ENCODE results near the gene MB21D2. TPM values are rescaled to one million over a fixed set of nuclear protein-coding genes. Genes with fewer than 3 reads are reported as not detected.

The MB21D2 gene
- total and polyA plus RNA-seq, 3 experiments from 2014 or later = 0.17 to 1.1 (median 1.1) TPM

- Histone ChIP-seq H3K27ac (ENCODE audit: low read depth, low read length) (no peak overlapping the region), H3K9me3 (ENCODE audit: low read length) (no peaks in the 10 kb centered on the region), H3K36me3 (ENCODE audit: insufficient read depth, low read length) (no peaks in the 10 kb centered on the region), H3K27me3 (ENCODE audit: insufficient read depth, low read length, poor library complexity, severe bottlenecking) (no peaks in the 10 kb centered on the region), H3K4me1 (ENCODE audit: insufficient read depth, low read length) (no peaks in the 10 kb centered on the region), H3K4me3 (ENCODE audit: low read length) (no peak overlapping the region)
- H3K4me1 Mint-ChIP-seq = peaks cover 0 to 4% (median 0%) of the 10 kb centered on the region in 3 donors
- no peaks in the 10 kb centered on the region for H3K36me3 Mint-ChIP-seq
- no peak for DNase-seq
- H3K27me3 Mint-ChIP-seq = peaks cover 6 to 7% of the 10 kb centered on the region in 2 donors
- ChIA-PET POLR2A (no interaction called here), CTCF (no interaction called here)
- H3K9me3 Mint-ChIP-seq = peaks cover 0 to 6% (median 1%) of the 10 kb centered on the region in 5 donors
- no peak overlapping the region for H3K27ac Mint-ChIP-seq
- H3K4me3 Mint-ChIP-seq = no peak overlapping the region
Observed at GRCh38 chr3:192906940-192907339, 10.7 kb downstream of the MB21D2 start.

- H3K4me3 Mint-ChIP-seq = peak overlapping the region in 1 of 7 donors; percentile 15
- H3K27ac ChIP-seq (ENCODE audit: low read depth, low read length) = no peak overlapping the region
- peaks cover 3% of the 10 kb centered on the region in 2 donors for H3K27me3 Mint-ChIP-seq
- H3K36me3 ChIP-seq (ENCODE audit: insufficient read depth, low read length) = no peaks in the 10 kb centered on the region
- no peak for DNase-seq
- POLR2A ChIA-PET = no interaction called here
- CTCF ChIA-PET = no interaction called here
- H3K36me3 Mint-ChIP-seq = no peaks in the 10 kb centered on the region
- H3K4me1 ChIP-seq (ENCODE audit: insufficient read depth, low read length) = no peaks in the 10 kb centered on the region
- no peaks in the 10 kb centered on the region for H3K27me3 ChIP-seq (ENCODE audit: insufficient read depth, low read length, poor library complexity, severe bottlenecking)
- no peak overlapping the region for H3K27ac Mint-ChIP-seq
- peaks cover 0 to 4% (median 0%) of the 10 kb centered on the region in 3 donors for H3K4me1 Mint-ChIP-seq
- H3K9me3 ChIP-seq (ENCODE audit: low read length) = no peaks in the 10 kb centered on the region
- no peak overlapping the region for H3K4me3 ChIP-seq (ENCODE audit: low read length)
- H3K9me3 Mint-ChIP-seq = peaks cover 0 to 6% (median 1%) of the 10 kb centered on the region in 5 donors
Observed at GRCh38 chr3:192905980-192906678, 11.5 kb downstream of the MB21D2 start.

GRCh38 chr3:192904632-192905289 lies 12.9 kb downstream of the MB21D2 start:
- no peaks in the 10 kb centered on the region for H3K36me3 ChIP-seq (ENCODE audit: insufficient read depth, low read length)
- Mint-ChIP-seq H3K4me1 (peaks cover 0 to 5% (median 0%) of the 10 kb centered on the region in 3 donors), H3K36me3 (no peaks in the 10 kb centered on the region), H3K27ac (no peak overlapping the region), H3K27me3 (peaks cover 3% of the 10 kb centered on the region in 2 donors), H3K9me3 (peaks cover 0 to 5% (median 1%) of the 10 kb centered on the region in 5 donors), H3K4me3 (no peak overlapping the region)
- H3K9me3 ChIP-seq (ENCODE audit: low read length) = no peaks in the 10 kb centered on the region
- no peak overlapping the region for H3K4me3 ChIP-seq (ENCODE audit: low read length)
- H3K4me1 ChIP-seq (ENCODE audit: insufficient read depth, low read length) = peaks cover 1% of the 10 kb centered on the region
- ChIA-PET POLR2A (no interaction called here), CTCF (no interaction called here)
- no peaks in the 10 kb centered on the region for H3K27me3 ChIP-seq (ENCODE audit: insufficient read depth, low read length, poor library complexity, severe bottlenecking)
- DNase-seq = no peak
- H3K27ac ChIP-seq (ENCODE audit: low read depth, low read length) = no peak overlapping the region

GRCh38 chr3:192902549-192902948 lies 15.1 kb downstream of the MB21D2 start:
- H3K27ac Mint-ChIP-seq = peak overlapping the region in 1 of 8 donors; percentile 30
- CTCF ChIA-PET = no interaction called here
- H3K27me3 Mint-ChIP-seq = peaks cover 0 to 3% of the 10 kb centered on the region in 2 donors

GRCh38 chr3:192901435-192901834 lies 16.2 kb downstream of the MB21D2 start:
- Mint-ChIP-seq H3K27me3 (peaks cover 0 to 4% of the 10 kb centered on the region in 2 donors), H3K9me3 (peaks cover 0 to 6% (median 4%) of the 10 kb centered on the region in 5 donors), H3K4me3 (no peak overlapping the region), H3K4me1 (peaks cover 4 to 16% (median 5%) of the 10 kb centered on the region in 3 donors), H3K36me3 (peaks cover 0 to 3% (median 0%) of the 10 kb centered on the region in 3 donors), H3K27ac (no peak overlapping the region)
- no peaks in the 10 kb centered on the region for H3K9me3 ChIP-seq (ENCODE audit: low read length)
- H3K4me3 ChIP-seq (ENCODE audit: low read length) = no peak overlapping the region
- H3K4me1 ChIP-seq (ENCODE audit: insufficient read depth, low read length) = peaks cover 20% of the 10 kb centered on the region
- H3K27ac ChIP-seq (ENCODE audit: low read depth, low read length) = no peak overlapping the region
- H3K27me3 ChIP-seq (ENCODE audit: insufficient read depth, low read length, poor library complexity, severe bottlenecking) = no peaks in the 10 kb centered on the region
- no peaks in the 10 kb centered on the region for H3K36me3 ChIP-seq (ENCODE audit: insufficient read depth, low read length)
- CTCF ChIA-PET = no interaction called here
- no peak for DNase-seq
- POLR2A ChIA-PET = no interaction called here

More at GRCh38 chr3:192902549-192902948, 15.1 kb downstream of the MB21D2 start:
- no peaks in the 10 kb centered on the region for H3K27me3 ChIP-seq (ENCODE audit: insufficient read depth, low read length, poor library complexity, severe bottlenecking)
- H3K4me1 ChIP-seq (ENCODE audit: insufficient read depth, low read length) = peaks cover 18% of the 10 kb centered on the region
- no peak overlapping the region for H3K4me3 ChIP-seq (ENCODE audit: low read length)
- peaks cover 0 to 3% (median 0%) of the 10 kb centered on the region in 3 donors for H3K36me3 Mint-ChIP-seq
- peaks cover 4 to 19% (median 5%) of the 10 kb centered on the region in 3 donors for H3K4me1 Mint-ChIP-seq
- POLR2A ChIA-PET = no interaction called here
- H3K9me3 Mint-ChIP-seq = peaks cover 0 to 7% (median 4%) of the 10 kb centered on the region in 5 donors
- H3K9me3 ChIP-seq (ENCODE audit: low read length) = no peaks in the 10 kb centered on the region
- no peak for DNase-seq
- H3K36me3 ChIP-seq (ENCODE audit: insufficient read depth, low read length) = no peaks in the 10 kb centered on the region
- no peak overlapping the region for H3K4me3 Mint-ChIP-seq
- H3K27ac ChIP-seq (ENCODE audit: low read depth, low read length) = no peak overlapping the region

DNA sequence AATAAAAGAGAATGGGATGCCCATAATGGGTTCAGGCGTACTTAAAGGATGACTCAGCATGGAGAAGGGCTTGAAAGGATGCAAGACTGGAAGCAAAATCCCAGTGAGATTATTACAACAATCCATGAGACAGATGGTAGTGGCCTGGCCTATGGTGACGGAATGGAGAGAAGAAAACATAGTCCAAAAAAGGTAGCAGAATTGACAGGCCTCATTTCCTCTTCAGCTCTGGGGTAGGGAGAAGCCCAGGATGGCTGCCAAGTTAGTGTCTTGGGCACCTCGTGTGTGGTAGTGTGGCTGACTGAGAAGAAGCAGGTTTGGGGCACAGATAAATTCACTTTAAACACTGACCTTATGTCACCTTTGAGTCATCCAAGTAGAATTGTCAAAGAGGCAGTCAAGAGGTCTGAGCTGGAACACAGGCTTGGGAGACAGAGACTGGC lies 18.1 kb downstream of the MB21D2 start:
- peak overlapping the region in 1 of 7 donors; percentile 20 for H3K4me3 Mint-ChIP-seq
- H3K36me3 ChIP-seq (ENCODE audit: insufficient read depth, low read length) = no peaks in the 10 kb centered on the region
- H3K9me3 Mint-ChIP-seq = peaks cover 0 to 10% (median 5%) of the 10 kb centered on the region in 5 donors
- peaks cover 0 to 3% (median 0%) of the 10 kb centered on the region in 3 donors for H3K36me3 Mint-ChIP-seq
- no peak overlapping the region for H3K4me3 ChIP-seq (ENCODE audit: low read length)
- peaks cover 0 to 6% of the 10 kb centered on the region in 2 donors for H3K27me3 Mint-ChIP-seq
- no peak for DNase-seq
- peaks cover 30% of the 10 kb centered on the region for H3K4me1 ChIP-seq (ENCODE audit: insufficient read depth, low read length)
- CTCF ChIA-PET = no interaction called here
- H3K27ac ChIP-seq (ENCODE audit: low read depth, low read length) = no peak overlapping the region
- peak overlapping the region in 2 of 8 donors; percentile 5 to 54 for H3K27ac Mint-ChIP-seq
- peaks cover 5 to 22% (median 7%) of the 10 kb centered on the region in 3 donors for H3K4me1 Mint-ChIP-seq
- POLR2A ChIA-PET = no interaction called here
- no peaks in the 10 kb centered on the region for H3K9me3 ChIP-seq (ENCODE audit: low read length)
- H3K27me3 ChIP-seq (ENCODE audit: insufficient read depth, low read length, poor library complexity, severe bottlenecking) = no peaks in the 10 kb centered on the region

- H3K36me3 Mint-ChIP-seq = peaks cover 0 to 3% (median 0%) of the 10 kb centered on the region in 3 donors
- Histone ChIP-seq H3K27ac (ENCODE audit: low read depth, low read length) (no peak overlapping the region), H3K4me3 (ENCODE audit: low read length) (no peak overlapping the region), H3K27me3 (ENCODE audit: insufficient read depth, low read length, poor library complexity, severe bottlenecking) (no peaks in the 10 kb centered on the region), H3K9me3 (ENCODE audit: low read length) (no peaks in the 10 kb centered on the region), H3K4me1 (ENCODE audit: insufficient read depth, low read length) (peaks cover 32% of the 10 kb centered on the region), H3K36me3 (ENCODE audit: insufficient read depth, low read length) (no peaks in the 10 kb centered on the region)
- no peak for DNase-seq
- H3K4me1 Mint-ChIP-seq = peaks cover 12 to 38% (median 12%) of the 10 kb centered on the region in 3 donors
- H3K27me3 Mint-ChIP-seq = peaks cover 0 to 8% of the 10 kb centered on the region in 2 donors
- peaks cover 0 to 8% (median 5%) of the 10 kb centered on the region in 5 donors for H3K9me3 Mint-ChIP-seq
- no peak overlapping the region for H3K4me3 Mint-ChIP-seq
- ChIA-PET POLR2A (no interaction called here), CTCF (no interaction called here)
- peak overlapping the region in 1 of 8 donors; percentile 27 for H3K27ac Mint-ChIP-seq
Observed at GRCh38 chr3:192897005-192897404, 20.7 kb downstream of the MB21D2 start.

DNA sequence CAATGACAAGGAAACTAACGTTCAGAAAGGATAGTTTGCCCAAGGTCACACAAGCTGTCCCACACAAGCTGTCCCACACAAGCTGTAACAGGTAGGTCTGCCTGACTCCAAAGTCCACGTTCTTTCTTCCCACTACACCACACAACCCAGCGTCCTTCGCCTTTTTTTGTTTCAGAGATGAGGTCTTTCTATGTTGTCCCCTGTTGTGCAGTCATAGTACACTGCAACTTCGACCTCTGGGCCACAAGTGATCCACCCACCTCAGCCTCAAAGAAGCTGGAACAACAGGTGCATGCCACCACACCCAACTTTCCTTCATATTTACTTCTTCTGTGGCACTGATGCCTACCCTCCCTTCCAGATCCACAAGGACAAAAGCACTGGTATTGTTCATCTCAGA lies 21.4 kb downstream of the MB21D2 start:
- ChIA-PET POLR2A (no interaction called here), CTCF (no interaction called here)
- Mint-ChIP-seq H3K27ac (peak overlapping the region in 1 of 8 donors; percentile 56), H3K4me1 (peaks cover 12 to 38% (median 12%) of the 10 kb centered on the region in 3 donors), H3K9me3 (peaks cover 0 to 8% (median 5%) of the 10 kb centered on the region in 5 donors), H3K27me3 (peaks cover 0 to 8% of the 10 kb centered on the region in 2 donors), H3K4me3 (no peak overlapping the region), H3K36me3 (peaks cover 0 to 3% (median 0%) of the 10 kb centered on the region in 3 donors)
- no peak overlapping the region for H3K27ac ChIP-seq (ENCODE audit: low read depth, low read length)
- no peaks in the 10 kb centered on the region for H3K36me3 ChIP-seq (ENCODE audit: insufficient read depth, low read length)
- H3K9me3 ChIP-seq (ENCODE audit: low read length) = no peaks in the 10 kb centered on the region
- H3K4me1 ChIP-seq (ENCODE audit: insufficient read depth, low read length) = peaks cover 32% of the 10 kb centered on the region
- no peak for DNase-seq
- no peaks in the 10 kb centered on the region for H3K27me3 ChIP-seq (ENCODE audit: insufficient read depth, low read length, poor library complexity, severe bottlenecking)
- H3K4me3 ChIP-seq (ENCODE audit: low read length) = no peak overlapping the region

All from CD8-positive, alpha-beta memory T cell (primary cell).